Uterus (tissue), 2 donors: ENCODE measurements around the gene TMPRSS4.

Experiments used
- POLR2A ChIP-seq, 2 donors: fragments of 450-650 bp; IDR thresholded peaks; one replicate each; pipeline ENCODE4 v1.6.1; 2016; ENCODE audit warnings: antibody characterized with exemption in 2 of 2, mild to moderate bottlenecking in 1 of 2, moderate library complexity in 1 of 2
- TF ChIP-seq, protein P1 (sequence below), 4 experiments: fragments of 200-600 bp in 2 of 4; fragments of 450-650 bp in 2 of 4; sonication (generic) in 2 of 4; IDR thresholded peaks; one replicate each; pipeline ENCODE4 v1.5.1; 2016 to 2019; ENCODE audit warnings: antibody characterized with exemption in 4 of 4, mild to moderate bottlenecking in 2 of 4, moderate library complexity in 1 of 4

DNA sequence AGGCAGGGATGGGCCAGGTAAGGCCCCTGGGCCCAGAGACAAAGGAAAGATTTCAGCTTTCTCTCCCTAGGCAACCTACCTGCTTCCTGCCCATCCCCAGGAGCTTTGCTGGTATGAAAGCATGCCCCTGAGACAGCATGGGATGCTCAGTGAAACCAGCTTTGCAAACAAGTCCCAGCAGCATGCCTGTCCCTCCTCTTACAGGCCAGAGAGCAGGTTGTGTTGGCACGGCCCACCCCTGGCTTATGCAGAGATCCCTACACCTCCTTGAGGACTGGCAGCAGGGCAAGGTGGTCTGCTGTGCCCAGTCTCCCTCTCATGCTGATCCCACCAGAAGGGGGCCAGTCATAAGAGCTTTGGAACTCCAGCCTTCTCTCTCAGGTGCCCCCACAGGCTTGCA lies 72.6 kb downstream of the TMPRSS4 start:
- TF ChIP-seq, protein P1, sequence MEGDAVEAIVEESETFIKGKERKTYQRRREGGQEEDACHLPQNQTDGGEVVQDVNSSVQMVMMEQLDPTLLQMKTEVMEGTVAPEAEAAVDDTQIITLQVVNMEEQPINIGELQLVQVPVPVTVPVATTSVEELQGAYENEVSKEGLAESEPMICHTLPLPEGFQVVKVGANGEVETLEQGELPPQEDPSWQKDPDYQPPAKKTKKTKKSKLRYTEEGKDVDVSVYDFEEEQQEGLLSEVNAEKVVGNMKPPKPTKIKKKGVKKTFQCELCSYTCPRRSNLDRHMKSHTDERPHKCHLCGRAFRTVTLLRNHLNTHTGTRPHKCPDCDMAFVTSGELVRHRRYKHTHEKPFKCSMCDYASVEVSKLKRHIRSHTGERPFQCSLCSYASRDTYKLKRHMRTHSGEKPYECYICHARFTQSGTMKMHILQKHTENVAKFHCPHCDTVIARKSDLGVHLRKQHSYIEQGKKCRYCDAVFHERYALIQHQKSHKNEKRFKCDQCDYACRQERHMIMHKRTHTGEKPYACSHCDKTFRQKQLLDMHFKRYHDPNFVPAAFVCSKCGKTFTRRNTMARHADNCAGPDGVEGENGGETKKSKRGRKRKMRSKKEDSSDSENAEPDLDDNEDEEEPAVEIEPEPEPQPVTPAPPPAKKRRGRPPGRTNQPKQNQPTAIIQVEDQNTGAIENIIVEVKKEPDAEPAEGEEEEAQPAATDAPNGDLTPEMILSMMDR (IDR thresholded peaks at IDR 0.05) = no peak
- no peak for TF ChIP-seq POLR2A (IDR thresholded peaks at IDR 0.05)
